ENCODE results near the gene SHTN1. TPM values are rescaled to one million over a fixed set of nuclear protein-coding genes. Genes with fewer than 3 reads are reported as not detected.

Gene SHTN1
- total and polyA plus RNA-seq, 7 donors: 0.17 to 3.2 (median 0.78) TPM

- no peak for ATAC-seq
- DNase-seq: no peak
- no peak for TF ChIP-seq CTCF (IDR thresholded peaks at IDR 0.05)
- no peak overlapping the region for H3K4me3 ChIP-seq
- H3K36me3 ChIP-seq (ENCODE audit: insufficient read depth in 1 of 2, low read depth in 1 of 2): no peaks in the 10 kb centered on the region
- intact Hi-C loops (cut with DNase I): no loop called here
- H3K9me3 ChIP-seq: no peaks in the 10 kb centered on the region
- H3K4me1 ChIP-seq: no peaks in the 10 kb centered on the region
- no peaks in the 10 kb centered on the region for H3K27me3 ChIP-seq (ENCODE audit: insufficient read depth in 3 of 3, low read length in 2 of 3)
- H3K27ac ChIP-seq: no peak overlapping the region
- 67 to 77% (median 73%) methylated on average over 3 of the region's 3 CpGs for WGBS, 3 donors
Observed at GRCh38 chr10:116877391-116877790, 127.6 kb downstream of the SHTN1 start.

- ATAC-seq (no peak), DNase-seq (no peak)
- no peaks in the 10 kb centered on the region for H3K4me1 ChIP-seq
- 83 to 87% (median 85%) methylated on average over 2 of the region's 2 CpGs for WGBS, 3 donors
- no peak overlapping the region for H3K27ac ChIP-seq
- H3K27me3 ChIP-seq (ENCODE audit: insufficient read depth in 3 of 3, low read length in 2 of 3): no peaks in the 10 kb centered on the region
- intact Hi-C loops (cut with DNase I): no loop called here
- no peaks in the 10 kb centered on the region for H3K9me3 ChIP-seq
- TF ChIP-seq CTCF (IDR thresholded peaks at IDR 0.05): no peak
- H3K4me3 ChIP-seq: no peak overlapping the region
- no peaks in the 10 kb centered on the region for H3K36me3 ChIP-seq (ENCODE audit: insufficient read depth in 1 of 2, low read depth in 1 of 2)
Observed at GRCh38 chr10:116875897-116876296, 129.1 kb downstream of the SHTN1 start.

- no peak for DNase-seq
- intact Hi-C loops (cut with DNase I): no loop called here
- ATAC-seq: no peak
- Histone ChIP-seq H3K36me3 (ENCODE audit: insufficient read depth in 1 of 2, low read depth in 1 of 2) (no peaks in the 10 kb centered on the region), H3K27me3 (ENCODE audit: insufficient read depth in 3 of 3, low read length in 2 of 3) (no peaks in the 10 kb centered on the region), H3K4me3 (no peak overlapping the region), H3K27ac (no peak overlapping the region), H3K4me1 (no peaks in the 10 kb centered on the region), H3K9me3 (no peaks in the 10 kb centered on the region)
- TF ChIP-seq CTCF (IDR thresholded peaks at IDR 0.05): no peak
- WGBS, 3 donors: 57 to 58% (median 58%) methylated on average over 2 of the region's 2 CpGs
Observed at GRCh38 chr10:116873134-116873533, 131.9 kb downstream of the SHTN1 start.

- 91 to 92% (median 91%) methylated on average over 2 of the region's 2 CpGs for WGBS, 3 donors
- ATAC-seq (no peak), DNase-seq (no peak)
- Histone ChIP-seq H3K4me3 (no peak overlapping the region), H3K4me1 (no peaks in the 10 kb centered on the region), H3K27me3 (ENCODE audit: insufficient read depth in 3 of 3, low read length in 2 of 3) (no peaks in the 10 kb centered on the region), H3K27ac (no peak overlapping the region), H3K9me3 (no peaks in the 10 kb centered on the region), H3K36me3 (ENCODE audit: insufficient read depth in 1 of 2, low read depth in 1 of 2) (no peaks in the 10 kb centered on the region)
- intact Hi-C loops (cut with DNase I): no loop called here
- no peak for TF ChIP-seq CTCF (IDR thresholded peaks at IDR 0.05)
Observed at GRCh38 chr10:116870949-116871348, 134.0 kb downstream of the SHTN1 start.

GRCh38 chr10:116868722-116869121 is 136.3 kb downstream of the SHTN1 start:
- Histone ChIP-seq H3K4me1 (no peaks in the 10 kb centered on the region), H3K4me3 (no peak overlapping the region), H3K36me3 (ENCODE audit: insufficient read depth in 1 of 2, low read depth in 1 of 2) (no peaks in the 10 kb centered on the region), H3K9me3 (no peaks in the 10 kb centered on the region), H3K27me3 (ENCODE audit: insufficient read depth in 3 of 3, low read length in 2 of 3) (peaks cover 0 to 2% (median 0%) of the 10 kb centered on the region in 3 donors), H3K27ac (no peak overlapping the region)
- DNase-seq (no peak), ATAC-seq (no peak)
- no peak for TF ChIP-seq CTCF (IDR thresholded peaks at IDR 0.05)
- intact Hi-C loops (cut with DNase I): no loop called here
- 22 to 33% (median 24%) methylated on average over 4 of the region's 4 CpGs for WGBS, 3 donors
